ENCODE results near the gene OSBP2.

DNA sequence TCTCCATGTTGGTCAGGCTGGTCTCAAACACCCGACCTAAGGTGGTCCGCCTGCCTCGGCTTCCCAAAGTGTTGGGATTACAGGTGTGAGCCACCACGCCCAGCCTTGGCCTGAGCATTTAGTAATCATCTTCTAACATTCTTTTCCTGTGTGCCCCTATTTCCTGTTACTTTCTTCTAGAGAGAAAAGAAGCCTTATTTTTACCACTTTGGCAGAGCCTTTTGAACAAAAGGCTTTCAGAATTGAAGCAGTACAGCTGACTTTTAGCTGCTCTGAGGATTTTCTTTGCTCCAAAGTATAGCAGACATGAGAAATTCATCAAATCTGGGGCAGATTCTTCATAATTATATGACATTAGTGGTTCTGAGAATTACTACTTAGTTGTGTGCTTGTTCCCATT lies 260.5 kb downstream of the OSBP2 start:
- TF ChIP-seq, protein P1, sequence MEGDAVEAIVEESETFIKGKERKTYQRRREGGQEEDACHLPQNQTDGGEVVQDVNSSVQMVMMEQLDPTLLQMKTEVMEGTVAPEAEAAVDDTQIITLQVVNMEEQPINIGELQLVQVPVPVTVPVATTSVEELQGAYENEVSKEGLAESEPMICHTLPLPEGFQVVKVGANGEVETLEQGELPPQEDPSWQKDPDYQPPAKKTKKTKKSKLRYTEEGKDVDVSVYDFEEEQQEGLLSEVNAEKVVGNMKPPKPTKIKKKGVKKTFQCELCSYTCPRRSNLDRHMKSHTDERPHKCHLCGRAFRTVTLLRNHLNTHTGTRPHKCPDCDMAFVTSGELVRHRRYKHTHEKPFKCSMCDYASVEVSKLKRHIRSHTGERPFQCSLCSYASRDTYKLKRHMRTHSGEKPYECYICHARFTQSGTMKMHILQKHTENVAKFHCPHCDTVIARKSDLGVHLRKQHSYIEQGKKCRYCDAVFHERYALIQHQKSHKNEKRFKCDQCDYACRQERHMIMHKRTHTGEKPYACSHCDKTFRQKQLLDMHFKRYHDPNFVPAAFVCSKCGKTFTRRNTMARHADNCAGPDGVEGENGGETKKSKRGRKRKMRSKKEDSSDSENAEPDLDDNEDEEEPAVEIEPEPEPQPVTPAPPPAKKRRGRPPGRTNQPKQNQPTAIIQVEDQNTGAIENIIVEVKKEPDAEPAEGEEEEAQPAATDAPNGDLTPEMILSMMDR (IDR thresholded peaks at IDR 0.05), result no peak
- no peak for TF ChIP-seq EZH2phosphoT487 (IDR thresholded peaks at IDR 0.05)
- TF ChIP-seq EZH2 (IDR thresholded peaks at IDR 0.05), result no peak

Measured in neural progenitor cell (in vitro differentiated cells).